Glomerular endothelial cell (primary cell): ENCODE results near the gene BPTF. TPM values are rescaled to one million over a fixed set of nuclear protein-coding genes. Genes with fewer than 3 reads are reported as not detected.
"Not testable (repeated sequence)": the region's sequence is repeated elsewhere in the genome, so short reads cannot be mapped to it uniquely, and the experiment has no call there.

ENCODE experiments used
- DNase-seq: peaks from one replicate; pipeline ENCODE4 v3.0.0-alpha.2; 2011; ENCODE audit warnings: low read depth, low spot score; ENCODE audit errors: extremely low read depth
- total RNA-seq: library from RNA; depleted of rRNA; stranded (reverse); fragments of >200 nt; gene quantifications from 2 replicates; pipeline ENCODE4 v1.2.3, GENCODE V29; 2015

The BPTF gene
- total RNA-seq, 1 donor from 2014 or later = 63.8 TPM

DNA sequence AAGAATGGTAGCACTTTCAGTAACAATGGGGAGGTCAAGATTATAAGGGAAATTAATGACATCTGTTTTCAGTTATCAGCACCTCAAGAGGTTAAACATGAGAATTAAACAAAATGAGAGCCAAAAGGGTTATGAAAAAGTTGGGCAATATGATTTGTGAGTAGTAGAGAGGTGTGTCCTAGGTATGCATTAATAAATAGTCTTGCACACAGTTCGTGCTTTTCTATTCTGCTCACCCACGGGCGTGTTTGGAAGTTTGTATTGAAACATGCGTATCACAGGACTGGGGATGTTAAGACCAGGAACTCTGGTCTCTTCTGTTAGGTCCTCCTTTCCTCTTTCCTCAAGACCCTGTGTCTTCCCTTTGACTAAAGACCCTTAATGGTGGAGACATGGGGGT is 6.0 kb downstream of the BPTF start:
- DNase-seq = no peak

DNA sequence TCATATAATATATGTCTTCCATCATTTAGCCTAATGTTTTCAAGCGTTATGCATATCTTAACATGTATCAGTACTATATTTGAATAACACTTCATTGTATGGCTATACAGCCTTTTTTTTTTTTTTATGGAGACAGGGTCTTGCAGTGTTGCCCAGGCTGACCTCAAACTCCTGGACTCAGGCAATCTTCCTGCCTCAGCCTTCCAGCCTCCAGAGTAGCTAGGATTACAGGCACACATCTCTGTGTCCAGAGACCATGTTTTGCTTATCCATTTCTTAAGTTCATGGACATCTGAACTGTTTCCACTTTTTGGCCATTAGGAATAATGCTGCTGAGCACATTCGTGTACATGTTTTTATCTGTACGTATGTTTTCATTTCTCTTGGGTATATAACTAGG is 7.8 kb downstream of the BPTF start:
- no peak for DNase-seq

- DNase-seq = no peak
These were observed 8.8 kb downstream of the BPTF start for GRCh38 chr17:67833946-67834631.

DNA sequence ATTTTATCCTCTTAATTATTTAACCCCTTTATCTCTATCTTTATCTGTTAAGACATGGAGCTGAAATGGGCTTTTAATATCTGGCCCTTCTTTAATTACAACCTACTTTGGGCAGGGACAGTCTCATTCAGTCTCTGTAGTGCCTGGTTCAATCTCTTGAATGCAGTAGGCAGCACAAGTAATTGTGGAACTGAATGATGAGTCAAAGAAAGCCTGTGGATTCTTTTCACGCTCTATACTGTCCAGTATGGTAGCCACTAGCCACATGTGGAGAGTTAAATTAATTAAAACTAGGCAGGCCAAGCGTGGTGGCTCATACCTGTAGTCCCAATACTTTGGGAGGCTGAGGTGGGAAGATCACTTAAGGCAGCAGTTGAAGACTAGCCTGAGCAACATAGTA is 9.3 kb downstream of the BPTF start:
- no peak for DNase-seq

DNA sequence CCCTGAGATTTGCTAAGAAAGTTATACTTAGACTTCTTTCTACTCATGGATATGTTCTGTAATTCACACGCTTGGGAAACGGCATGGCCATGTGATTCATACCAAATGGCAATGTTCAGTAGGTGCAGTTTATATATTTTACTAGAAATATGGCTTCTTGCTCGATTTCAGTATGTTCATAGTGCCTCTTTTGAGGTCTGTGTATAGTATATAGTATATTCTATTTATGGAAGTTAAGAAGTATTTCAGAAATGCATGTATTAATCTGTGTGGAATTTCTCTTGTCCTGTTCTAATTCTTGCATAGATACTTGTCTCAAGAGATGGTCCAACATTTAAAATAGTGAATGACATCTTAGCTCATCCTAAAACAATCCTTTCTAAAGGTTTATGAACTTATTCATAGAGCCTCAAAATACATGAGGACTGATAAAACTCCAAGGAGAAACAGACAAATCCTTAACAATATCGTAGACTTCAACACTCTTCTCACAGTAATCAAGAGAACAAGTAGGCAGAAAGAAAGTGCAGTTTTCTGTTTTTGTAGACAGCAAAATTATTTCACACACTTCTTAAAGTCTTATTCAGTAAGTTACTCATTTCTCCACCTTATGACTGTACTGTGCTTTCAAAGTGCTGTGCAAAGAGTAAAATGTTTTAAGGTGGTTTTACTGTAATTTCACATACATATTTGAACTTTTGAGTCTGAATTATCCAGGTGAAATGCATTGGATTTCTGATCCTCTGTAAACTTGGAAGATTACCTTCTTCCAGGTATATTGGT is 11.1 kb downstream of the BPTF start:
- DNase-seq = no peak

DNA sequence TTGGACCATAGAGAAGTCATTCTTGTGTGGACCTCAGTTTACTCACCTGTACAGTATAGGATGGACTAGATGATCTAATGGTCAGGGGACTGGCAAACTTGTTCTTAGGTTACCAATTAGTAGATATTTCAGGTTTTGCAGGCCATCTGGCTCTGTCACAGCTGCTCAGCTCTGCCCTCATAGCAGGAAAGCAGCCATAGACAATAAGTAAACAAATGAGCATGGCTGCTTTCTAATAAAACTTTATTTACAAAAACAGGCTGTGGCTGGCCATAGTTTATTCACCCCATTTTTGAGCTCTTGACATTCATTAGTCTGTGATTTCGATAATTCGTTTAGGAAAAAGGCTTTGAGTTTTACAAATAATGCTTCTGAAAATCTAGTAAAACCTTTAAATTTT is 12.7 kb downstream of the BPTF start:
- no peak for DNase-seq

DNA sequence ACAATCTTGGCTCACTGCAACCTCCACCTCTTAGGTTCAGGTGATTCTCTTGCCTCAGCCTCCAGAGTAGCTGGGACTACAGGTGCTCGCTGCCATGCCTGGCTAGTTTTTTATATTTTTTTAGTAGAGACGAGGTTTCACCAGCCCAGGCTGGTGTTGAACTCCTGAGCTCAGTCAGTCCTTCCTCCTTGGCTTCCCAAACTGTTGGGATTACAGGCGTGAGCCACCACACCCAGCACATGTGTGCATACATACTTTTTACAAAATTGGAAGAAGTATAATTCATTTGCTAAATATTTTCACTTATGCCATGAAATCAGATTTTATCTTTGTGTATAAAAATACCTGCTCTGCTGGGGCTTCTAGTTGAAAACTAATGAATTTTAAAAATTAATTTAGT is 13.2 kb downstream of the BPTF start:
- no peak for DNase-seq

GRCh38 chr17:67841992-67842391 is 16.7 kb downstream of the BPTF start:
- no peak for DNase-seq

- no peak for DNase-seq
These were observed 17.3 kb downstream of the BPTF start for GRCh38 chr17:67842648-67843047.

DNA sequence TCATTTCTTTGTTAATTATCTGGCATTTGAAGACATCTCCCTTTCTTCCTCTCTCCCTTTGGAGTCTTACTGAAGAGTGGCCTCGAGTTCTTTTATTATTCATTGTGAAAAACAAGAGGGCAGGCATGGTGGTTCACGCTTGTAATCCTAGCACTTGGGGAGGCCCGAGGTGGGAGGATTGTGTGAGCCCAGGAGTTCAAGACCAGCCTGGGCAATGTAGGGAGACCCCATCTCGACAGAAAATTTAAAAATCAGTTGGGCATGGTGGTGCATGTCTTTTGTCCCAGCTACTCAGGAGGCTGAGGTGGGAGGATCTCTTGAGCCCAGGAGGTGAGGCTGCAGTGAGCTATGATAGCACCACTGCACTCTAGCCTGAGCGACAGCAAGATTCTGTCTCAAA is 20.1 kb downstream of the BPTF start:
- DNase-seq = no peak

- not testable (repeated sequence) for DNase-seq
These were observed 22.9 kb downstream of the BPTF start for GRCh38 chr17:67848189-67848588.

GRCh38 chr17:67848846-67849245 is 23.5 kb downstream of the BPTF start:
- DNase-seq = not testable (repeated sequence)

DNA sequence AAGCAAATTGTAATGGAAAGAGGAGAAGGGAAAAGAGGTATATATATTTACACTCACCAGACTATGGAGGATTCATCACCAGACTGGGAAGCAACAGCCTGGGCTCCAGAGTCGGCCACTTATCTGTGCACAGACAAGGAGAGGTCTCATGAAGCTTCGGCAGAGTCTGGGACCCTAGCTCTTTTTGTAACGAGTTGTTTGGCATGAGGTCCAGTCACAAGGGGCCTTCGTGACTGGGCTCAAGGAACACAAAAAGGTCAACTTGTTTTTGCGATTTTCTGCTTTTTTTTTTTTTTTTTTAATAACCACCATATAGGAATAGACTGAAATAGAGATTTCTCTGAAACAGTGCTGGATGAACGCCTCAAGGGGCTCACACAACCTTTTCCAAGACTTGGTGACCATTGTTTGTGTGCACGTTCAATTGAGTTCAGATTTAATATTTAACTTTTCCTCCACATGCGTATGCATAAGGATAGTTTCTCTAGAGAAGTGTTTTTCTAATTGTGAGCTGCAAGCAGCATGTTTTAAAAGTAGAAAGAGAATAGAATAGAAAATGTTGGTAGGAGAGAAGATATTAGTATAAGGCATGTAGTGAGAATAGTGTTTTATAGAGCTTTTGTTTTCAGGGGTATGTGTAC is 25.8 kb downstream of the BPTF start:
- no peak for DNase-seq

DNA sequence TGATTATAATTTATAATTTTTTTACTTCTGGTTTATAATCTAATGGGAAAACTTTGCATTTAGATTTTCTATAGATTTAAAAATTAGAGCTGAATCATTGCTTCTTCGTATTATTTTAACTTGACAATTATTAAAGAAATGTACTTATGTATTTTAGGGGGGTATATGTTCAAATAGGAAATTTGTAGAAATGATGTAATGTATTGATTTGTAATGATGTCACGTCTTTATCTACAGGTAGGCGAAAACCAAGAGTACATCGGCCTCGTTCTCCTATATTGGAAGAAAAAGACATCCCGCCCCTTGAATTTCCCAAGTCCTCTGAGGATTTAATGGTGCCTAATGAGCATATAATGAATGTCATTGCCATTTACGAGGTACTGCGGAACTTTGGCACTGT is 28.4 kb downstream of the BPTF start:
- no peak for DNase-seq

DNA sequence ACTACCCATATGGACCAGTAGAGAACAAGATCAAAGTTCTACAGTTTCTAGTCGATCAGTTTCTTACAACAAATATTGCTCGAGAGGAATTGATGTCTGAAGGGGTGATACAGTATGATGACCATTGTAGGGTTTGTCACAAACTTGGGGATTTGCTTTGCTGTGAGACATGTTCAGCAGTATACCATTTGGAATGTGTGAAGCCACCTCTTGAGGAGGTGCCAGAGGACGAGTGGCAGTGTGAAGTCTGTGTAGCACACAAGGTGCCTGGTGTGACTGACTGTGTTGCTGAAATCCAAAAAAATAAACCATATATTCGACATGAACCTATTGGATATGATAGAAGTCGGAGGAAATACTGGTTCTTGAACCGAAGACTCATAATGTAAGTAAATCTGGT is 29.1 kb downstream of the BPTF start:
- DNase-seq = no peak

GRCh38 chr17:67855504-67856324 is 30.4 kb downstream of the BPTF start:
- no peak for DNase-seq

- not testable (repeated sequence) for DNase-seq
These were observed 31.1 kb downstream of the BPTF start for GRCh38 chr17:67856402-67856801.

GRCh38 chr17:67862614-67863217 is 37.4 kb downstream of the BPTF start:
- no peak for DNase-seq

DNA sequence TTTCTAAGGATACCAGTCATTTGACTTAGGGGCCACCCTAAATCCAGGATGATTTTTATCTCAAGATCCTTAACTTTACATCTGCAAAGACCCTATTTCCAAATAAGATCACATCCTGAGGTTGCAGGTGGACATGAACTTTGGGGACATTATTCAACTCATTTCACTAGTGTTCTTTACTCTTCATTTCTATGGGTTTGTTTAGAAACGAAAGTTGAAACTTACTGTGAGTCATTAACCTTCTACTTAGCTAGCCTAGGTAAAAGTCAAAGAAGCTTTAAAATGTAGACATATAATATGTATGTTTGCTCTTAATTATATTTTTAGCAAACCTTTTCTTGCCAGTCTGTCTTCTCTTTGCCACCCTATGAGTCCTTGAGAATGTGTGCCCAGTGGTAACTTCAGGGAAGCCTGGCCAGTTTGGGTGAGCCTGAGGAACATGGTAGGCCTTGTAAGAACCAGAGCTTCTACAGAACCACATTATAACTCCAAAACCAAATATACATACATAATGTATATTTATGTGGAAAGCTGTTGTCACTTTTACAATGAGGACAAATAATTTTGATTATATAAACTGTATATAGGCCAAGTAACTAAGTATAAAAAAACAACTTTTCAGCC is 38.4 kb downstream of the BPTF start:
- DNase-seq = no peak

DNA sequence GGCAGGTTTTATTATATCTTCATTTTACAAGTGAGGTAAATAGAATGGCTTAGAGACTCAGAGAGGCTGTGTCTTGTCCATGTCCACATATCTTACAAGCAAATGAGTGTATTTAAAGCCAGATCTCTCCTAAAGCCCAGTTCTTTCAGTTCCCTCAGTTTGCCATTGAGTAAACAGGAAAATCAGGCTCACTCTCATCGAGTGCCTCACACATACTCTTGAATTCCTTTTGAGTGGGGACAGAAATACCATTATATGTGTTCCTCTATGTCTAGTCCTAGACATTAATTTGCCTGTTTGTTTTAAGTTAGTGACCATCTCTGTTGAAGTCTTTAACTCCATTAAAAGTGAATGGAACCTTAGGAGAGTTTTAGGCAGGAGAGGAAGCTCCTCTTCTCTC is 40.1 kb downstream of the BPTF start:
- no peak for DNase-seq
